Femur (tissue), 1 donor: ENCODE results near the gene GLRA3.
"Not testable (repeated sequence)": the region's sequence is repeated elsewhere in the genome, so short reads cannot be mapped to it uniquely, and the experiment has no call there.

Experiments used
- DNase-seq: peaks from one replicate; pipeline ENCODE4 v3.0.0-alpha.2; 2017

GLRA3 gene

GRCh38 chr4:174828845-174829701 lies at the start of gene GLRA3:
TSS of gene GLRA3 (minus strand) at chr4:174829247. CDS start at chr4:174828811, 436 bp downstream.
- peak; percentile 63 for DNase-seq

DNA sequence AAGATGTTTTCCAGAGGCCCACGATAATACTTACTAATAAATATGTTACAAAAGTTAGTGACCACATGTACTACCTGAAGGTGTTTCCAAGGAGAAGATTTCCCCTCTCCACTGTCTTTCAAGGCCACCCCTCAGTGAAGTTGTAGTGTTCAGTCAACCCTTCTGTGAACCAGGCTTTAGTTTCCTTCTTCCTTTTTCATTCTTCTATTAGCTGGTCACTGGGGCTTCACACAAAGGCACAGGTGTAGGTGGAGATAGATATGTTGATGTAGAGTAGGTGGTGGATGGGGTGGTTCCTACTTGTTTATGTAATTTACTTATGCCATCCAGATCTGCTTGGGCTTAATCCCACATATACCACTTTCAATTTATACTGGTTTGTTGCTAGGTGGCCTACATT lies 45.9 kb upstream of the GLRA3 start:
- no peak for DNase-seq

DNA sequence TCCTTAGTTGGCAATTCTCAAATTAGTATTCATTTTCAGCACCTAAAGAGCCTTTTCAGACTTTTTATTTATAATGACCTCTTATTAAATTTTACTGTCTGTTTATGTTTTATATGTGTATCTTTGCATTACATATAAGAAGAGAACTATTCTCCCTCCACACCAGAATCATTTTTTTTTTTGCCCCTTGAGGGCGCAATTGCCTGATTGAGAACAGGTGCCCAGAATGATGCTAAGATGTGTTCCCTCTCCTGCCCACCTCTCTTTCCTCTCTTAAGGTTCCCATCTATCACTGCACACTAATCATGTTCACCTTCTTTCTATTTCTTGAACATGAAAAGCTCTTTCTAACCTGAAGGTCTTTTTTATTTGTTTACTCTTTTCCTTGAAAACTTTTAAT lies 44.9 kb upstream of the GLRA3 start:
- DNase-seq, result no peak

- not testable (repeated sequence) for DNase-seq
These were observed 44.1 kb upstream of the GLRA3 start for GRCh38 chr4:174873146-174873545.

GRCh38 chr4:174871407-174871806 lies 42.4 kb upstream of the GLRA3 start:
- no peak for DNase-seq

- no peak for DNase-seq
These were observed 41.3 kb upstream of the GLRA3 start for GRCh38 chr4:174870311-174870710.

GRCh38 chr4:174869339-174869738 lies 40.3 kb upstream of the GLRA3 start:
- no peak for DNase-seq

DNA sequence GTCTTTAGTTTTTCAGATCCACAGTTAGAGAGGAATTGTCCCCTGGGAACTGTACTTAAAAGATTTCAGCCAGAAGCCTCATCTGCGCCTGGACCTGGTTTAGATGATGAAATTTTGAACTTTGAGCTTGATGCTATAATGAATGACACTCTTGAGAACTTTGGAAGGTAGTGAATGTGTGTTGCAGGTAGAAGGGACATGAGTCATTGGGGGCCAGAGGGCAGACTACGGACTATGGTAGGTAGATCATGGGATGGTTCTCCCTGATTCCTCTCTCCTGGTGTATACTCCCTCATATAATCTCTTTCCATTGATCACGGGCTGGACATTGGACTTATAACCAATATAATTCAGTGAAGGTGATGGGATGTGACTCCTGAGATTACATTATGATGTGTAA lies 38.9 kb upstream of the GLRA3 start:
- no peak for DNase-seq

DNA sequence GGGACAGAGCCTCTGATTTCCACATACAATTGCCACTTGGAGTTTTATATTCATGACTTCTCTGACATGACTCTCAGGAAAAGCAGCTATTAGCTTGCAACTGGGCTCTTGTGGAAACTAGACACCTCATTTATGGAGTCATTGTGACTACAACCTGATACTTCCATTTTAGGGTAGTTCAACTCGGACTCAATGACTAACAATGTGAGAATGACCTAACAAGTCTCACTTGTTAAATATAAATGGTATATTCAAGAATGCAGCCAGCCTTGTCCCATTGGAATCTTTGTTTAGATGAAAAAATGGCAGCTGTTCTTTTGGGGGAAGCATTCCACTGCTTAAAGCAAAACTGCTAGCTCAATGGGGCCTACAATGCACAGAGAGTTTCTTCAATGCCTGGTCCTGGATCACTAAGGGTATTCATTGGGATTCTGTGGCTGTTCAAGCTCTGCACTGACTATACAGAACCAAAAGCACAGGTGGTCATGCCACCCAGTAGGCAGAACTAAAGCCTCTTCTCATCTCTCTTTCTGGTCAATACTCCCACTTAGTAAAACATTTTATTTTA lies 36.5 kb upstream of the GLRA3 start:
- DNase-seq, result no peak

DNA sequence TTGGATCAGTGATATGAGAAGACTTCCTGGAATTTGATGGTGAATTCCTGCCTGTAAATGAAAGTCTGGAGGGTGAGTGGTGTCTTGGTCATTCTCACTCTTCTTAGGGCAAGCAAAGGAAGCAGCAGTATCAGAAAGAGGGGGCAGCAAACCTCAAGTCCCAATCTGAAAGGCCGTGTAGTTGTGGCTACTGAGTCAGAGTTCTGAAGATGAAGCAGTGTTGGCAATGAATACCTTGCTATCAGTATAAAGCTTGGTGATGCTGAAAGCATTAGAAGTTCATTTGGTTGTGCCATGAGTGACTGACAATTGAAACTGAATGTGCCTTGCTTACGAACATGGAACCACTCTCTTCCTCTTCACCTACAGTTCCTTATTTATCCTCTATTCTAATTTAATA lies 35.0 kb upstream of the GLRA3 start:
- no peak for DNase-seq

DNA sequence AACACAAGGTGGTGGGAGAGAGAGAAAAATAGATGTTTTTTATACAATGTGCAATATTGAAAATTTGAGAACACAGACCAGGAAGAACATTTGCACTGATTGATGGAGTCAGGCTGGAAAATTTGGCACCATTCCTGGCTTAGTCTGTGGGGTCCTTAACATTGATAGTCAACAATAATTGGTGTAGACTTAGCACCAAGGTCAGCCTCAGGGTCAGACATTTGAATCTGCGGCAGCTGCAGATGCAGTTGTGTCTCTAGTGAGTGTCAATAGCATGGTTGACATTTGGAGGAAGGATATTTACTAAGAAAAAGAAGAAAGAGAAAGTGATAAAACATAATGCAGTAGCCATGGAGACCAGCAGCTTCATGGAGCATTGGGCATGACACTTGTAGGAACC lies 31.5 kb upstream of the GLRA3 start:
- DNase-seq, result no peak

GRCh38 chr4:174859904-174860303 lies 30.9 kb upstream of the GLRA3 start:
- DNase-seq, result no peak

DNA sequence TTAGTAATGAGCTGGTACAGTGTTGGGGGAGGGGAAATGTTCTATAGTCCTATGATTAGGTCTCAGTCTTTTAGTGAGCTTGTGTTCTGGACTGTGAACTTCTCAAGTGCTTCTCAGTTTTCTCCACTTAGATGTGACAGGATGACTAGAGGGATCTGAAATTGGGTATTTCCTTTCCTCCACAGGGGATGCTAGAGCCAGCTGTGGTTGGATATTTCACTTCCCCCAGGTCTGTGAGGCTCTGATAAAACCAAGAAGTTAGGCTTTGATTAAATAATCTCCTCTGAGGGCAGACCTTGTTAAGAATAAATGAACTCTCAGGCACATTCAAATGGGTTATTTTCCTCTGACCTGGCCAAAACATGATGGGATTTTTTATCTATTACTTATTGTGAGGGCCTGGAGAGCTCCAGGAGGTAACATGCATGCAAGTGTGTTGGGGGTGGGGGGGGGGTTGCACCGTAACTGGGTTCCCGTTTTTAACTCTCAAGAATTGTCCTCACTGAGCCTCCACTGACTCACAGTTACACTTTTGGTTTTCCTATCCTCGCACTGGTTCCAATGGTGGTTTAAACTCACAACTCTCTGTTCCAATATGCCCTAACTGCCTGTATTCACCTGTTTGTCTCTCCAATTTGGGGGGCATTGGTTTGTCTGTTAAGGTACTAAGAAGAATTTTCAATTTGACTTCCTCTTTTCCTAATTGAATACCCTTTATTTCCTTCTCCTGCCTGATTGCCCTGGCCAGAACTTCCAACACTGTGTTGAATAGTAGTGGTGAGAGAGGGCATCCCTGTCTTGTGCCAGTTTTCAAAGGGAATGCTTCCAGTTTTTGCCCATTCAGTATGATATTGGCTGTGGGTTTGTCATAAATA lies 28.1 kb upstream of the GLRA3 start:
- no peak for DNase-seq

DNA sequence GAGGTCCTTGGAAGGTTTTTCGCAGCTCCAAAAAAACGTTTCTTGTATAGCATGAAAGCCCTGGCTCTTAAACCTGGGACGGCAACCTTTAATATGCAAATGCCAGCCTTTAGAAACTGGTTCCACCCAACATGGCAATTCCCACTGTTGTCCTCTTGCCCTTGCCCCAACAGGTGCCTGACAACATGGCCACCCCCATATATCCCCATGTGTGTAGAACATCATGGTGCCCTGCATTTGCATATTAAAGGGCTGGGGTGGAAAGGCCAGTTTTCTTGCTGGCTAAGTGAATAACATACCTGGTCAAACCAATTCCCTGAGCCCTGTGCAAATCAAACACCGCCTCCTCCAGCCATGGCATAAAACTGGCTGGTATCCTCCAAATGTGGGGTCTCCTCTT lies 26.0 kb upstream of the GLRA3 start:
- DNase-seq, result no peak

DNA sequence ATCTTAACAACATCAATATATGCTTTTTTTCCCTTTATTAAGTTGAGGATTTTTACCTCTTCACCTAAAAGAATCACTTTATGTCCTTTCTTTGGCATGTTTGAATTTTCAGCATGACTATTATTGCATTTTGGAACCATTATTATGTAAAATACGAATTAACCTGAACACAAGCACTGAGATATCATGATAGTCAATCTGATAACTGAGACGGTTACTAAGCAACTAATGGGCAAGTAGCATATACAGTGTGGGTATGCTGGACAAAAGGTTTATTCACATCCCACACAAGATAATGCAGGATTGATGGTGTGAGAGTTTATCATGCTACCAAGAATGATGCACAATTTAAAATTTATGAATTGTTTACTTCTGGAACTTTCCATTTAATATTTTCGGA lies 24.6 kb upstream of the GLRA3 start:
- DNase-seq, result no peak

DNA sequence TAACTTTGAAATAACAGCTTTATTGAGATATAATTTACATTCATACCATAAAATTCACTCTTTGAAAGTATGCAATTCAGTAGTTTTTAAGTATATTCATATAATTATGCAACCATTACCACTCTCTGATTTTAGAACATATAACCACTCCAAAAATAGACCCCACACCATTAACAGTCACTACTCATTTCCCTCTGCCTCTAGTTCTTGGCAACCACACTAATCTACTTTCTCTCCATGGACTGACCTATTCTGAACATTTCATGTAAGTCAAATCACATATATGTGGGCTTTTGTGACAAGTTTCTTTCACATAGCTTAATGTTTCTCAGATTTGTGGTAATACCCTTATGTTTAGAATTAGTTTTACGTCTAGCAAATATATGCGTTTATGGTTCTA lies 19.5 kb upstream of the GLRA3 start:
- DNase-seq, result no peak

DNA sequence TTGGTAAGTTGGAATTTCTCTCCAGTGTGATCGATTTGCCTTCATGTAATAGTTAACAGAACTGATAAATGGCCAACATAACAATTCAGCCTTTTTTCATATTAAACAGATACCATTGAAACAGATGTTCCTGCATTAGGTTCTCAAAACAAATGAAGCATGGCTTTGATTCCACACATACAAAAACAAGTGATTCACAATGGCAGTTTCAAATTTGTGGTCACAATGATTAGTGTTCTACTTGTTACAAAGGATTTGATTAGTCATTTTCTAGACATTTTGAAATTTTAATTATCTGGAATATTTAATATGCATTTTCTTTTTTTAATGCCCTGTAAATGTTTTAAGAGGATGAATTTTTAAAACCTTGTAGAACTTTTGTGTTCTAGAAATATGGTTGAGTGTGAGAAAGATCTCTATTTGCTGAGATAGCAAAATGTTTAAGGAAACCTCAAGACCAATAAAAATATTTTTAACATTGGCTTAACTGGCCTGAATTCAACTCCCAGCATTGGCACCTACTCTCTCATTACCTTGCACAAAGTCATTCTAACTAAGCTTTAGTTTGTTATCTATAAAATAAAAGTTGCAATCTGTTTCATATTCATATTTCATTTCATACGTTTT lies 18.9 kb upstream of the GLRA3 start:
- no peak for DNase-seq

GRCh38 chr4:174835536-174835935 lies 6.5 kb upstream of the GLRA3 start:
- no peak for DNase-seq

DNA sequence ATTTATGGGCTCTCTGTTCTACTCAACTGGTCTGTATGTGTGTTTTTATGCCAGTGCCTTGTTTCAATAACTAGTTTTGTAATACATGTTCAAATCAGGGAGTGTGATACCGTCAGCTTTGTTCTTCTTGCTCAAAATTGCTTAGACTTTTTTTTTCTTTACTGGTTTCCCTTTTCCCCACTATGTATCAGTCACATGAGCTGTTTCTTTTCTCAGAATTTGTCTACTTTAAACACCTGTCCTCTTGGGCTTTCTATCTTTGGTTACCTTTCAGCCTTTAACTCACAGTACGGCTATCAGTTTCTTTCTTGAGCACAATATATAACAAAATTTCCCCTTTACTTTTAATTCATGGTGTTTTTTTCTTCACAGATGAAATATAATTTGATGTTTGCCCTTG lies 5.4 kb upstream of the GLRA3 start:
- DNase-seq, result no peak

DNA sequence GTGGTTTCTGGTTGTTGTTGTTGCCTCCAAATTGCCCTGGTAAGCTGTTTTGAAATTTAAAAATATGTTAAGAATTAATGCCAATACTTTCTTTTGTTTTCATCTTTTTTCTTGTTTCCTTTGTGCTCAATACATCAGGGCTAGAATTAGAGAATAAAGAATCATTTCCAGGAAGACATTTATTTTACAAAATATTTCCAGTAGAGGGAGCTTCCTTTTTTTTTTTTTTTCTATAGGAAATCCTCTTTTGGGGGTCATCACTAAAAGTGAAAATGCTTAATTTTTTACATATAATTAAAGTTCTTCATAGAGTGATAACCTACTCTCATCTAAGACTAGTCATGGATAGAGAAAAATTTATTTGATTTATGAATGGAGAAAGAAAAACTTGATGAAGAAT lies 2.4 kb downstream of the GLRA3 start:
- DNase-seq, result no peak

DNA sequence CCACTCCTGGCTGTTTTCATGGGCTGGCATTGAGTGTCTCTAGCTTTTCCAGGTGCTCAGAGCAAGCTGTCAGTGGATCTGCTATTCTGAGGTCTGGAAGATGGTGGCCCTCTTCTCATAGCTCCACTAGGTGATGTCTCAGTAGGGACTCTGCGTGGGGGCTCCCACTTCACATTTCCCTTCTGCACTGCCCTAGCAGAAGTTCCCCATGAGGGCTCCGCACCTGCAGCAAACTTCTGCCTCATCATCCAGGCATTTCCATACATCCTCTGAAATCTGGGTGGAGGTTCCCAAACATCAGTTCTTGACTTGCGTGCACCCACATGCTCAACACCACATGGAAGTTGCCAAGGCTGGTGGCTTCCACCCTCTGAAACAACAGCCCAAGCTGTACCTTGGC lies 13.8 kb downstream of the GLRA3 start:
- no peak for DNase-seq

GRCh38 chr4:174813292-174813691 lies 15.8 kb downstream of the GLRA3 start:
- no peak for DNase-seq

DNA sequence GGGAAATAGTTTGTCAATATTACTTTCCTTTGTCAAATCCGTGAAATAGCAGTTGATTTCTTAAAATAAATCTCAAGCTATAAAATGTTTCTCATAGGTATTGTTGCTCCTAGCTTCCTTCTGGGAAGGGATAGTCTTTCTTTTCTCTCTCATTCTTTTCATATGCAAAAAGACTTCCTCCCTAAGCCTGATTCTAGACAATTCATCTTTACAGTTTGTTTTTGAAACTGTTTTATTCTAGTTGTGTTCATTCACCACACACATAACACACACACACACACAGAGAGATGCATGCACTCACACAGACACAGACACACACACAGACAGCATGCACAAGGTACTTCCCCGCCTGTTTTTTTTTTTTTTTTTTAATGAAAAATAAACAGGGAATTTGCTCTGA lies 18.2 kb downstream of the GLRA3 start:
- DNase-seq, result no peak
